GM15510 (cell line): ENCODE results near the gene C1orf232.

Experiments
- POLR2A ChIP-seq: IDR thresholded peaks from 3 replicates; pipeline ENCODE4 v1.6.1; 2011; ENCODE audit warnings: borderline replicate concordance; ENCODE audit not compliant: insufficient read length; ENCODE audit errors: extremely low read depth

The C1orf232 gene

GRCh38 chr1:26145960-26146294 lies 22.8 kb downstream of the C1orf232 start:
- TF ChIP-seq POLR2A, result no peak

- no peak for TF ChIP-seq POLR2A
Measured at GRCh38 chr1:26145041-26145959, 23.5 kb downstream of the C1orf232 start.

GRCh38 chr1:26142159-26142558 lies 26.6 kb downstream of the C1orf232 start:
- TF ChIP-seq POLR2A, result no peak

DNA sequence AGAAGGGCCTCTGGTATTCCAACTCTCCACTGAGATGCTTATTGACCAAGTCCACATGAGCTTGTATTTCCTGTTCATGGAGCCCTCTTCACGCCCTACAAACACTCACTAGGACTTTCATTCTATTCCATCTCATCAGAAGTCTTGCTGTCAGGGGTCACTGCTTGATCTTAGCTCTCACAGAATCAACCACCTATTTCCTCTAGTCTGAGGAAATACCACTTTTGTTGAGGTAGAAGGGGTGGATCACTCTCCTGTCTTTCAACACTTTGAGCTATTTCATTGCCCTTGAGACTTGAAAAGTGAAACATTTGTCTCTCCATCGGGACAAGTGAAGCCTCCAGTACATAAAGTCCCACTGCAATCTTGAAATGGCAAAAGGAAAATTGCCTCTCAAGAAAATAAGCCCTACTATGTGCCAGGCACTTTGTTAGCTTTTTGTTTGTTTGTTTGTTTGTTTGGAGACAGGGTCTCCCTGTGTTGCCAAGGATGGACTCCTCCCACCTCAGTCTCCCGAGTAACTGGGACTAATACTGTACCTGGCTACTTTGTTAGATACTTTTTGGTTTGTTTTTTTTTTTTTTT lies 29.7 kb downstream of the C1orf232 start:
- no peak for TF ChIP-seq POLR2A

GRCh38 chr1:26134466-26134865 lies 34.3 kb downstream of the C1orf232 start:
- TF ChIP-seq POLR2A, result no peak

- TF ChIP-seq POLR2A, result no peak
Measured at GRCh38 chr1:26132834-26133167, 36.0 kb downstream of the C1orf232 start.

GRCh38 chr1:26132128-26132833 lies 36.5 kb downstream of the C1orf232 start:
- TF ChIP-seq POLR2A, result no peak

DNA sequence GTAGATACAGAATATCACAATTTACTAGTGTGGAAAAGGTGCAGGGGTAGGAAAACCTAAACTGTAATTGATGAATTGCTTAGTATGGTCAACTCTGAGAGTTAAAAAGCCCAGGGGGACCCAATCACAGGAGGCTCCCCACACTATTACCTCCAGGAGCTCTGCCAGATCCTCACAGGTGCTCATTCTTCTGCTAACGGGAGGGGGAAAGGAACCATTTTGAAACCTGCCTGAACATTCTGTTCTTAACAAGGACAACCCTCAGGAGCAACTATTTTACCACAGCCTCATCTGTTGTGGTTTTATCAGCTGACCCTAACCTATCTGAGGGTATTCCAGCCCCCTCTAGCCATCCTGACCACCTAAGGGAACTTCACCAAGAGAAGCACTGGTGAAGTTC lies 38.1 kb downstream of the C1orf232 start:
- TF ChIP-seq POLR2A, result no peak

- no peak for TF ChIP-seq POLR2A
Measured at GRCh38 chr1:26129778-26130177, 39.0 kb downstream of the C1orf232 start.

DNA sequence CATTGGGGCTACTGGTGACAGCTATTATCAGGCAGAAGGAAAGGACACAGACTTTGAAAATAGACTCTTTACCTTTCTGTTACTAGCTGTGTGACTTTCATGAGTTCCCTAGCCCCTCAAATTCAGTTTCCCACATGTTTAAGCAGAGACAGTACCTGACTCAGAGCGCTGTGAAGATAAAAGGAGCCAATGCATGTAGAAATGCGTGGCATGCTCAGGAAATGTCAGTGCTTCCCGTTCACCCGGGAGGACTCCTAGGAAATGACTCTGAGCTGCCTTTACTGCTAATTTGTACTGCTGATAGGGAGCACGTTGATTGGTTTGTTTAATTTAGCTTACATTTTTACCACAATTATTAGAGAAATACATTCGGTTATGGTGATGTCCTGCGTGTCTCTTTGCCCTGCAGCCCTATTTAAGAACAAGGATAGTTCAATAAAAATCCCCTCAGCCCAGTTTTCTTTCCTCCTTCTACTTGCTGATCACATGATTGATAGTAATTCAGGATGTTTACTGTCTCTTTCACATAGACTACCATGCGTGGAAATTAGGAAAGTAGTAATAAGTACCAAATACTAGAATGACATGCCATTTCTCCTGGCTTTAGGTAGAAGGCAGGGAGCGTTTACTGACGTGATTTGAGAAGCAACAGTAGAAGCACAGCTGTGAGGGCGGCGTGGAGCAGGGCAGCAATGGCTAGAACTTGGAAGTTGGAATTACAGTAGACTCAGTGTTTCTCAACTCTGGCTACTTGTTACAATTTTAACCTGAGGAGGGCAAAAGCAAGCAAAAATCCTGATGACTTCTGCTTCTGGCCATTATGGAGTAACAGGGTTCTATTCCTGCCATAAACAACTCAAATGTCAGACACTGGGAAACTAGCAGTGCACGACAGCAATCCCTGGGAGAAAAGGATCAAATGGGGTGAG lies 41.3 kb downstream of the C1orf232 start:
- no peak for TF ChIP-seq POLR2A

- no peak for TF ChIP-seq POLR2A
Measured at GRCh38 chr1:26126321-26127084, 42.3 kb downstream of the C1orf232 start.

DNA sequence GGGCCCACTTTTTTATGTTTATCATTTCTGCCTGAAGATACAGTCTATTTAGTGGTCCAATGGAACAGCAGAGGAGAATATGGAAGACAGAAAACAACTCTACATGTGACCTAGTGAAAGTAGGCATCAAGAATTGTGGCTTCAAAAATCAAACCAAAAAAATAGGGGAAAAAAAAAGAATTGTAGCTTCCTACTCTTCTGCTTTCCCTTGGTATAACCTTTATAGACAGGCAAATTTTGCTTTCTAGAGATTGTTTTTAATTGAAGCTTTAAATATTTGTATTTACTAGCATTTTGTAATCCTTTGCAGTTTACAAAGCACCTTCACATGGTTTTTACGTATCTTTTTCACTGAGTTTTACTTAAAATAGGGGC lies 42.8 kb downstream of the C1orf232 start:
- TF ChIP-seq POLR2A, result no peak

- TF ChIP-seq POLR2A, result no peak
Measured at GRCh38 chr1:26125382-26125781, 43.4 kb downstream of the C1orf232 start.
